Urothelium cell line (cell line): ENCODE results near the gene FMN1.
A peak's percentile ranks its signal among the peaks of the same experiment; 100 is the strongest.

Source experiments
- DNase-seq: peaks from one replicate; pipeline ENCODE4 v3.0.0; 2011; ENCODE audit warnings: low spot score, mixed read lengths
- FAIRE-seq: peaks from 2 replicates; lab custom pipeline; 2011; peaks lifted over from hg19 to GRCh38; lab: Jason Lieb, UNC

FMN1 gene

DNA sequence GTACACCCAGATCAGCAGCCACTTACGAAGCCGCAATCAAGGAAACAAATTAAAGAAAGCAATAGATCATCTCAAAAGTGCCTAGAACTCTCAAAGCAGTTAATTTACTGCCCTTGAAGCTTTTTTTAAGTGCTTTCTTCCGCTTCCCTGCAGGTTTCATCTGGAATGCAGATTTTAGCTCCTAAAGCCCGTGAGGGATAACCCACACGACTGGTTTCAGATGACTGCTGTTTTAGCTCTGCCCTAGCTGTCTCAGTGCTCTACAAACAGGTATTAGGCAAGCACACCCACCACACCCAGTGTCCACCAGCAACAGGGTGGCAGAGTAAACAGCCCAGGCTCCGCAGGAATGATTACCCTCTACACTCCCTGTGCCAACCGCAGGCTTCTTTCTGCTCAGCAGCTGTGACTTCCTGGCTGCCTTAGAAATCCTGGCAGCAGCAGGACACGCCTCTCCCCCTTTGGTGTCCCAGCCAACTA is 126.0 kb downstream of the FMN1 start:
- no peak for FAIRE-seq

DNA sequence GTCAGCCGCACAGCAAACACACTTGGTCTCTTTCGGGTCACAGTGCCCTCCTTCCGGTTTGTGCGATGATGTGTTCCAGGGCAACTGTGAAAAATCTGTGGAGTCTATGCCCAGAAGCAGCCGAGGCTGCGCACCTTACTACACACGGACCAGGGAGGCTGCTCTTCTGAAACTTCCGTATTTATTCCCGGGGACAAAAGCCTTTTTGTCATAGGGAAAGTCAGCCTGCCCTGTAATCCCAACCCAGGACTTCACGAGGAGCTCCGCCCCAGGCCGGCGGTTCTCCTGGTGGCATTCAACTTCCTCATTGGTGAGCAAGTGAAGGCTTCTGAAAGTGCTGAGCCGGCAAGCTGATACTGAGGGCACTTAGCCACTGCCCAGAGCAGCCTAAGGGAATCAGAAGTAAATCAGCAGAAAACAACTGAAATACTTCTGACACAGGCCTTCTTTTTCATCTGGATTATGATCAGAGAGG is 126.5 kb downstream of the FMN1 start:
- DNase-seq (no peak), FAIRE-seq (no peak)

More for the DNA sequence above, 126.0 kb downstream of the FMN1 start:
- DNase-seq: peak; percentile 51

DNA sequence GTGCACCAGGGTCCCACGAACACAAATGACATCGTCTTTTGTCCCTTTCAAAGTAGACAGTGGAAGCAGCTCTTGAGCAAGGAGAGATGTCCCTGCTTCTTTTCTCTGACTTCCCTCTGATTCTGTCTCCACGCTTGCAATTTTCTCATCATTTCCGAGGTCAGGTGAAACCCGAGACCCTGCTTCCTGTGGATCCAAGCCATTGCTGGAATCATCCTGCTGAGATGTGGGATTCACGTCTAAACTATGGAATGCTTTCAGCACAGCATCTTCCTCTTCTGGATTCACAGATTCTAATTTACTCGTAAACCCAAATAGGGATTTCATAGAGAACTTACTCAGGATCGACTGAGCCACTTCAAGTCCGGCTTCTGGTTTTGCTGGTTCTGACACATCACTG is 127.1 kb downstream of the FMN1 start:
- FAIRE-seq (no peak), DNase-seq (peak; percentile 20)

DNA sequence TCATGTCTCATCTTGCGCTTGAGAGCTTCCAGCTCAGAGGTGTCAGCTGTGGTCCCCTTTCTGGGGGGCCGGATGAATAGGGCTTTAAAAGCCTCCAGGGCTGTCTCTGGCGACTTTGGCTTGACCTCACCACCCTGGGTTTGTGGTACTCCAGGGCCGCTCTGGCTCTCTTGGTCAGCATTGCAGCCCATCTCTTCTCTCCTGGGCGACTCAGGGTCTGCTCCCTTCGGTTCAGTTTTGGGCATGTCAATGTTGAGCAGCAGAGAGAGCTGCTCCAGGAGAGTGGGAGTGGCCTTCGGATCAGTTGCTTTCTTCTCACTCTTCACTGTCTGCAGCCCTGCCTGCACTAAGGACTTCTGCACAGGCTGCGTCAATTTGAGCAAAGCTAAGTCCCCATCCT is 127.9 kb downstream of the FMN1 start:
- FAIRE-seq (no peak), DNase-seq (no peak)

DNA sequence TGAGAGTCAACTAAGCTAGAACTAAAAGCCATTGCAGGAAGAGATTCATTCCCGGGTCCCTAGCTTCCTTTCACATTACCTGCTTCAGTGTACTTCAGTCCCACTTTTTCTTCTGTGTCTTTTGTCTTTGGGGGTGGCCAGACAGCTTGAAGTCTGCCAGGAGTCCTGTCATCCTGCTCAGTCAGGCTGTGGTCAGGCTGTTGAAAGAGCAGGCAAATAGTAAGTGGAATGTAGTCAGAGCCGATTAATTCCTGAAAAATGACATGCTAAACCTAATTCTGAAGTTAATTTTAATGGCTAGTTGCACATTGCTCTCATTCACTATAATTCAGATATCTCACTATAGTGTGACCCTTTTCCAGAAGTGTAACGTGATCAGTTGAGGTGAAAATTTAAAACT is 129.6 kb downstream of the FMN1 start:
- DNase-seq: no peak
- FAIRE-seq: no peak

GRCh38 chr15:33059184-33059583 is 135.3 kb downstream of the FMN1 start:
- FAIRE-seq: no peak
- no peak for DNase-seq

GRCh38 chr15:33057845-33058244 is 136.7 kb downstream of the FMN1 start:
- FAIRE-seq: no peak
- DNase-seq: no peak

DNA sequence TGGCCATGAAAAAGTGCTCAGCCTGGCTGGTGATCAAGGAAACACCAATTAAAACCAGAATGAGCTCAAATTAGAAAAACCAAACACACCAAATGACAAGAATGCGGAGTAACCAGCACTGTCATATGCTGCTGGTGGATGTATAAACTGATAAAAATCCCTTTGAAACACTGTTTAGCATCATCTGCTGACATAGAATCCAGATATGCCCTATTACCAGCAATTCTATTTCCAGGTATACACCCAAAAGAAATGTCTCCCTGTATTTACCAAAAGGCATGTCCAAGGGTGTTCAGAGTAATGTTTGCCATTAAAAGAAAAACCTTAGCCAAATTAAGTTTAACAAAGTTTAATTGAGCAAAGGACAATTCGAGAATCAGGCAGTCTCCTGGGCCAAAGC is 138.6 kb downstream of the FMN1 start:
- FAIRE-seq: no peak
- no peak for DNase-seq

DNA sequence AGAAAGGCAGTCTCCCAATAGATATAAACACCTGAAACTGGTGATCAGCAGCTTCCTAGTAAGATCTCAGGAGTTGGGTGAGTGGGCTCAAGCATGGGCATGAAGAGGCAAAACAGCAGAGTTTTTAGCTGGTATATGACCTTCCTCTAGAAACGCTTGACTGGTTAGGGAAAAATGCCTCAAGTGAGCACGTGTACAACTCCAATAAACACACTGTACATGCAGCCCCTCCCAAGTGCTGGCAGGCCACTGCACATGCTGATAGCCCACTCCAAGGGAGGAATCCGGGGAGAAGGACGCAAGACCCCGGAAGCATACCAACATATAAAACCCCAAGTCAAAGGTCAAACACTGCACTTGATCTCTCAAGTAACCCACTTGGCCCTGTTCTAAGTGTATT is 143.0 kb downstream of the FMN1 start:
- DNase-seq: no peak
- FAIRE-seq: no peak

DNA sequence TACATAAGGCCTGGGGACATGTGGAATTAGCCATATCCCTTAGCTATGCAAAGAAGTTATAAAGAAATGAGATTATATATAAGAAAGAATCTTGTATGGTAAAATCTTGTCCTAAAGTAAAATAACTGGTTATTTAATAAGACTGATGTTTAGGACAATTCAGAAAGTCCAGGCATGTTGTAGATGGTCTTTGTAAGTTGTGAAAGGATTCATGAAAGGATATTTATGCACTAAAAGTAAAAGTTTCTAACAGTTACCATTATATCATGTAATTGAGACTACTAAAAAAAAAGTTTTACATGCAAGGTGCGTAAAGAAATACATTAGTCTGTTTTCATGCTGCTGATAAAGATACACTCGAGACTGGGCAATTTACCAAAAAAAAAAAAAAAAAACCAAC is 146.3 kb downstream of the FMN1 start:
- FAIRE-seq (peak; percentile 5), DNase-seq (no peak)

- DNase-seq (no peak), FAIRE-seq (no peak)
Observed at GRCh38 chr15:33047077-33047476, 147.4 kb downstream of the FMN1 start.

- DNase-seq: no peak
- no peak for FAIRE-seq
Observed at GRCh38 chr15:33046329-33046728, 148.2 kb downstream of the FMN1 start.

GRCh38 chr15:33045066-33045810 is 149.3 kb downstream of the FMN1 start:
- DNase-seq (no peak), FAIRE-seq (no peak)

- FAIRE-seq (no peak), DNase-seq (no peak)
Observed at GRCh38 chr15:33044598-33044997, 149.9 kb downstream of the FMN1 start.

DNA sequence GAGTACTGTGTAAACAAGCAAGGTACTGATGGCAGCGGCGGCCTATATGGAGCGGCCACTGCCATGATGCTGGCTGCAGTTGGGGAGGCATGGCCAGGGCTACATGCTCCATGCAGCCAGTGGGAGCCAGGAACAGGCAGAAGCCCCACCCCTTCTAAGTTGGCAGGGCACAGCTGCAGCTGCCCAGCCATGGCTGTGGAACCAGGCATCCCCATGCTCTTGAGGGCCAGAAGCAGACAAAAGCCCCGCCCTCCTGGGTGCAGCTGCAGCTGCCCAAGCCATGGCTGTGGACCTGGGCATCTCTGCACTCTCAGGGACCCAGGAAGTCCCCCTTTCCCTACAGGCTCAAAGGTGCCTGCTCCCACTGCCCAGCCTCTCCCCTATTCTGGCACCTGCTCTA is 150.9 kb downstream of the FMN1 start:
- DNase-seq (no peak), FAIRE-seq (no peak)

- DNase-seq (no peak), FAIRE-seq (no peak)
Observed at GRCh38 chr15:33040496-33040895, 154.0 kb downstream of the FMN1 start.

DNA sequence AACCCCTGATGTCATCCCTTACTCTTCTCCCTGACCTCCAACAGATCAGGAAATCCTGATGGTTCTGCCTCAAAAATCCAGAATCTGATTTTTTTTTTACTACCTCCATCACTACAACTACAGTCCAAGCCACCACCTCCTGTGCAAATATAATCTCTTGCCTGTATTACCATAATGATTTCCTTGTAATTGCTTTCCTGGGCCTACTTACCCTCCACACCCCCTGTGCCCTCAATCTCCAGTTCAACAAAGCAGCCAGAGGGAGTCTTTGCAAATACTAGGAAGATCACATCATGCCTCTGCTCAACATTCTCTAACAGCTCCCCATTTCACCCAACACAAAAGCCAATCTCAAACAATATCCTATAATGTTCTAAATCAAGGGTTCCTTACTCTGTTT is 159.9 kb downstream of the FMN1 start:
- FAIRE-seq (no peak), DNase-seq (no peak)

DNA sequence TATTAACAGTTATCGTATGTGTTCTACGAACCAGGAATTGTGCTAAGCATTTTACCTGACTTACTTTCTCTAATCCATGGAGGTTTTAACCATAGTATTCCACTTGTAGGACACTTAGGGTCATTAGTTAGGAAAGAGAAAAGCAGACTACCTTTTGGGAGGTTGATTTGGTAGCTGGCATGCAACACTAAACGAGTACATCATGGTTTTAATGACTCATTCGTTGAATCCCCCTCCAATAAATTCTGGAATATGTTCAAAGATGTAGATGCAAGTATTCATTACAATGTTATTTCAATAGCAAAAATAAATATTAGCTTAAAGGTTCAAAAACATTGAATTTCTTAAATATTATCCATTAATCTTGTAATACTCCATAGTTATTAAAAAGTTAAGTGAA is 162.5 kb downstream of the FMN1 start:
- FAIRE-seq: no peak
- no peak for DNase-seq

DNA sequence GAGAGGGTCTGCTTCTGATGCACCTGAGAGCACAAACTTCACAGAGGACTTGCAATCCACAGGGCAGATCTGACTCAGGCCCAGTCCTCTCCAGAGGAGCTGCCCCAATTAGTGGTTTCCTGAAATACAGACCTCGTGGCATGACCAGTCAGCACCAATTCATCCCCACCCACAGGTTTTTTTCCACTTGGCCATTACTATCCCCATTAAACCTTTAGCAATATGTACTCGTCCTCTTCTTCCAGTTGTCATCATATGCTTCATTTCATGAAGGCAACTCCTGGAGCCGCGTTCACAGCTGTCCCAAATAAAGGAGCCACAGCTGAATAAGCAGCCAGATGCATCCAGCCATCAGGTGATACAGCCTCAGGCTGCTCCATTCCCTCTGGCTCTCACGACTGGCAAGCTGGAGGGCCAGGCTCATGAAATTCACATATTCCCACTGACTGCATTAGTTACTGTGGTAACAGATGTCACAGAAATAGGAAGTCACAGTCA is 163.1 kb downstream of the FMN1 start:
- no peak for FAIRE-seq
- no peak for DNase-seq

GRCh38 chr15:33030315-33030714 is 164.2 kb downstream of the FMN1 start:
- no peak for FAIRE-seq

GRCh38 chr15:33029109-33029652 is 165.3 kb downstream of the FMN1 start:
- FAIRE-seq: no peak

More at GRCh38 chr15:33030315-33030714, 164.2 kb downstream of the FMN1 start:
- DNase-seq: no peak

GRCh38 chr15:33028495-33028894 is 166.0 kb downstream of the FMN1 start:
- no peak for FAIRE-seq

More at GRCh38 chr15:33029109-33029652, 165.3 kb downstream of the FMN1 start:
- DNase-seq: no peak

More at GRCh38 chr15:33028495-33028894, 166.0 kb downstream of the FMN1 start:
- no peak for DNase-seq
